SH-SY5Y (cell line): ENCODE data around the gene FBRSL1.

Experiments used
- GATA2 ChIP-seq: IDR thresholded peaks from 2 replicates; pipeline ENCODE4 v1.6.1; 2011; ENCODE audit warnings: mild to moderate bottlenecking, low read depth, low read length
- GATA3 ChIP-seq: IDR thresholded peaks from 2 replicates; pipeline ENCODE4 v1.6.1; 2011; ENCODE audit warnings: low read depth, mild to moderate bottlenecking, low read length, moderate library complexity

FBRSL1 gene

GRCh38 chr12:132523576-132524331, 33.8 kb downstream of the FBRSL1 start:
- TF ChIP-seq GATA2 (no peak), GATA3 (no peak)

- TF ChIP-seq GATA3 (no peak), GATA2 (no peak)
These were observed 34.5 kb downstream of the FBRSL1 start for GRCh38 chr12:132524405-132524804.

DNA sequence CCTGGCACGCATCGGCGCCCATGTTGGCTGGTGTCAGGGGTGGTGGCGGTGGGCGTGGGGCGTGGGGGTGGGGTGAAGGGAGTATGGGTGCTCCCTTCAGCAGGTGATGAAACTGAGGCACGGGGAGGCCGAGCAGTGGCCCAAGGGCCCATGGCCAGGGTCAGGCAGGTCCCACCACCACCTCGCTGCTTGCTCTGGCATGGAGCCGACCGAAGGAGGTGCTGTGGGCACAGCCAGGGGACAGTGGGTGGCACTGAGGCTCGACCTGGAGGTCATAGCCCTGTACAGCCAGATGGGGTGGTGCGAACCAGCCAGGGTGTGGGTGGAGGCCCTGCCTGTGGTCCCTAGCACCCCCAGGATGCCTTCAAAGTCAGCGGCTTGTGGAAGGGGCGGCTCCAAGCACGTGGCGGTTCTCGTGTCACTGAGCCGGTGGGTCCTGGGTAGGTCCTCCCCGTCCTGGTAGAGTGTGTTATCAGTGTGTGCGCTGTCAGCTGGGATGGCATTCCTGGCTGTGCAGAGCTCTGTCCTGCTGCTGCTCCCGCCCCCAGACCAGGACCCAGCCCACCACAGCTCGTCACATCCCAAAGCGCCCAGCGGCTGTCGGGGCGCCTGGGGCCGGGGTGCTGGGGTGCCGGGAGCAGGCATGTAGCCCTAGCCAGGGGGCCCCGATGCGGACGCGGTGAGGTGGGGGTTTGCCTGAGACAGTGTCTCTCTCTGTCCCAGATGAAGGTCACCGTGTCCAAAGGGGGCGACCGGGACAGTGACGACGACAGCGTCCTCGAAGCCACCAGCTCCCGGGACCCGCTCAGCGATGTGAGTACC, 35.3 kb downstream of the FBRSL1 start:
- TF ChIP-seq GATA3 (no peak), GATA2 (no peak)

GRCh38 chr12:132525833-132526455, 36.0 kb downstream of the FBRSL1 start:
- TF ChIP-seq GATA2 = no peak

- TF ChIP-seq GATA2 = no peak
- no peak for TF ChIP-seq GATA3
These were observed 37.4 kb downstream of the FBRSL1 start for GRCh38 chr12:132527186-132527882.

- TF ChIP-seq GATA2 (no peak), GATA3 (no peak)
These were observed 37.9 kb downstream of the FBRSL1 start for GRCh38 chr12:132527883-132528264.

GRCh38 chr12:132528564-132529106, 38.7 kb downstream of the FBRSL1 start:
- TF ChIP-seq GATA2 (no peak), GATA3 (no peak)

GRCh38 chr12:132529156-132529839, 39.3 kb downstream of the FBRSL1 start:
- TF ChIP-seq GATA3 (no peak), GATA2 (no peak)

GRCh38 chr12:132529906-132530305, 40.0 kb downstream of the FBRSL1 start:
- TF ChIP-seq GATA3 = no peak
- no peak for TF ChIP-seq GATA2

- TF ChIP-seq GATA2 = no peak
- TF ChIP-seq GATA3 = no peak
These were observed 40.5 kb downstream of the FBRSL1 start for GRCh38 chr12:132530447-132530846.

- TF ChIP-seq GATA3 (no peak), GATA2 (no peak)
These were observed 40.9 kb downstream of the FBRSL1 start for GRCh38 chr12:132530851-132531250.

DNA sequence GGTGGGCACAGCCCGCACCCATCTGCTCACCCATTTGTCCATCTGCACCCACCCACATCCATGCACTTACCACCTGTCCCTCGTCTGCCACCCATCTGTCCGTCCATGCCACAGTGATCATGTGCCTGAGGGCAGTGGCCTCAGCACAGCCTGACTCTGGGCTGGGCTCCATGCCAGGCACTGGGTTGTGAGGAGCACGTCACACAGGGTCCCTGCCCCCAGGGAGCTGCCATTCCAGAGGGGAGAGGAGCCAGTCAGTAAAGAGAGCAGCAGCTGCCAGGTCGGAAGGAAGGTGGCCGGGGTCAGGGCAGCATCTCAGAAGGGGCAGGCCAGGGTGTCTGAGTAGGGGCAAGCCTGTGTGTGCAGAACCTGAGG, 43.6 kb downstream of the FBRSL1 start:
- TF ChIP-seq GATA2 = no peak
- TF ChIP-seq GATA3 = no peak

GRCh38 chr12:132534076-132534475, 44.1 kb downstream of the FBRSL1 start:
- TF ChIP-seq GATA2 = no peak
- no peak for TF ChIP-seq GATA3

DNA sequence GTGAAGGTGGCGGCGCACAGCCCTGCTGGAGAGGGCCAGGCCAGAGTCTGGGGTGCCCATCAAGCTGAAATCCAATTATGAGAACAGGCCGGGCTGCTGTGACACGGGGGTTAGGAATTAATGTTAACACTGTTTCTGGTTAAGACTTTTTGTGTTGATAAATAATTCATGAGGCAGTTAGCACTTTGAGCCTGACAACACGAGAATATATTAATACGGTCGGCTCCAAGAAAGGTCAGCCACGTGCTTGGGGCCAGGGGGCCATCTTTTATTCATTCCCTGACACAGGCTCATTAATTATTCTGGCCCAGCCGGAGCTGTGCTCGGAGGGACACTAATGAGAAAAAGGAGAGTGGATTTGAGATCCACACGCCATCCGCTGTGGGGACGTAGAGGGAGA, 45.1 kb downstream of the FBRSL1 start:
- no peak for TF ChIP-seq GATA2
- no peak for TF ChIP-seq GATA3
